Spleen (tissue), 11 donors: ENCODE results near the gene ZNHIT2. TPM values are rescaled to one million over a fixed set of nuclear protein-coding genes. Genes with fewer than 3 reads are reported as not detected.
A peak's percentile ranks its signal among the peaks of the same experiment; 100 is the strongest.

ENCODE experiments used
- DNase-seq: peaks from one replicate; pipeline ENCODE4 v3.0.0-alpha.2; 2020
- H3K27ac ChIP-seq, 8 donors: fragments of 200-600 bp; sonication (generic) in 7 of 8; 1 replicate in 4 of 8; 2 replicates in 4 of 8; pipeline versions ENCODE4 v1.5.0 to v1.8.0; 2016 to 2021; ENCODE audit warnings: inconsistent platforms in 4 of 8, mild to moderate bottlenecking in 4 of 8, moderate library complexity in 1 of 8
- H3K27me3 ChIP-seq, 7 donors: fragments of 200-600 bp; sonication (generic) in 6 of 7; replicated peaks in 1 of 7; 1 replicate in 4 of 7; 2 replicates in 3 of 7; pipeline versions ENCODE4 v1.5.0 to v1.8.0; 2016 to 2021; ENCODE audit warnings: inconsistent platforms in 3 of 7, mild to moderate bottlenecking in 1 of 7
- H3K36me3 ChIP-seq, 6 donors: fragments of 200-600 bp; sonication (generic) in 5 of 6; 1 replicate in 4 of 6; 2 replicates in 2 of 6; pipeline versions ENCODE4 v1.5.0 to v1.8.0; 2016 to 2021; ENCODE audit warnings: inconsistent platforms in 2 of 6
- H3K4me1 ChIP-seq, 6 donors: fragments of 200-600 bp; sonication (generic) in 5 of 6; 1 replicate in 3 of 6; 2 replicates in 3 of 6; pipeline versions ENCODE4 v1.5.0 to v1.8.0; 2016 to 2021; ENCODE audit warnings: inconsistent platforms in 3 of 6
- H3K4me3 ChIP-seq, 8 donors: fragments of 200-600 bp; sonication (generic) in 7 of 8; 1 replicate in 4 of 8; 2 replicates in 4 of 8; pipeline versions ENCODE4 v1.5.0 to v1.8.0; 2016 to 2021; ENCODE audit warnings: inconsistent platforms in 4 of 8, mild to moderate bottlenecking in 4 of 8, moderate library complexity in 2 of 8
- H3K9me3 ChIP-seq, 8 donors: fragments of 200-600 bp; sonication (generic) in 7 of 8; 1 replicate in 4 of 8; 2 replicates in 4 of 8; pipeline versions ENCODE4 v1.5.0 to v1.8.0; 2016 to 2021; ENCODE audit warnings: inconsistent platforms in 4 of 8
- CTCF ChIP-seq, 11 experiments: fragments of 200-600 bp in 7 of 11; fragments of 450-650 bp in 4 of 11; sonication (generic) in 4 of 11; IDR thresholded peaks in 8 of 11; conservative IDR thresholded peaks in 3 of 11; 1 replicate in 7 of 11; 2 replicates in 4 of 11; pipeline versions ENCODE4 v1.4.0 to v1.8.0; 2016 to 2021; ENCODE audit warnings: antibody characterized with exemption in 11 of 11, inconsistent platforms in 4 of 11, mild to moderate bottlenecking in 1 of 11
- POLR2A ChIP-seq, 3 donors: fragments of 450-650 bp; IDR thresholded peaks; one replicate each; pipeline ENCODE4 v1.5.1; 2017; ENCODE audit warnings: antibody characterized with exemption in 3 of 3, mild to moderate bottlenecking in 1 of 3
- POLR2AphosphoS5 ChIP-seq, 3 donors: sonication (generic); formaldehyde crosslinking; IDR thresholded peaks; one replicate each; pipeline ENCODE4 v1.5.1; 2017; ENCODE audit warnings: antibody characterized with exemption in 3 of 3
- WGBS, 5 donors: extraction: QIAGEN DNeasy Blood & Tissue Kit in 3 of 5; methylation state at CpG; one replicate each; pipeline versions ENCODE4 v1.1.5 to v1.1.7; 2013 to 2018; 5-methylcytosine and 5-hydroxymethylcytosine counted together
- intact Hi-C: fragments of 100-400 bp; cut with DNase I; formaldehyde crosslinking; loops from one replicate; pipeline ENCODE4 v1.15.0; 2023; ENCODE audit warnings: low total_unique reads
- polyA plus RNA-seq, 3 donors: library from polyadenylated mRNA; stranded (reverse); fragments of 200-250 nt; gene quantifications; one replicate each; pipeline ENCODE4 v1.2.1, GENCODE V29; 2013
- total RNA-seq, 7 donors: library from RNA; depleted of rRNA in 3 of 7; stranded (reverse); fragments of >200 nt in 3 of 7; fragmentation: NEBNext Ultra II Directional in 4 of 7; extraction: Animal tissue kit (Norgen Biotek cat#: 25700) in 4 of 7; gene quantifications; one replicate each; pipeline versions ENCODE4 v1.1.0 to v1.2.1, GENCODE V29; 2016 to 2021
- donor health status: healthy with polysubstance abuse.
- donor health status: DM: no; HTN: no; CAD: no; lungs with moderate emphysema.
- donor health status: DM: no; HTN: no; CAD: no.
- donor health status: Bipolar disorder and iron deficiency.
- donor health status: healthy.
- donor health status: DM: no; HTN: no; CAD: no.
- donor health status: DM: yes; HTN: yes; CAD: no.

ZNHIT2 gene
- total and polyA plus RNA-seq, 10 donors: 7.9 to 21.1 (median 13.3) TPM

- intact Hi-C loops: no loop called here
- H3K4me3 ChIP-seq: no peak overlapping the region
Measured at GRCh38 chr11:65128182-65129145, 11.0 kb upstream of the ZNHIT2 start.

GRCh38 chr11:65127473-65128181, 10.1 kb upstream of the ZNHIT2 start:
- WGBS, 5 donors: 83 to 94% (median 87%) methylated on average over 12 of the region's 12 CpGs
- H3K27ac ChIP-seq: peak overlapping the region in 1 of 8 donors; percentile 38
- intact Hi-C loops: no loop called here
- H3K9me3 ChIP-seq: no peaks in the 10 kb centered on the region
- H3K36me3 ChIP-seq: peaks cover 14 to 88% (median 84%) of the 10 kb centered on the region in 6 donors
- H3K4me3 ChIP-seq: no peak overlapping the region
- H3K4me1 ChIP-seq: peaks cover 27 to 85% (median 46%) of the 10 kb centered on the region in 6 donors
- peak; percentile 51 to 62 (median 53) for TF ChIP-seq POLR2AphosphoS5 (IDR thresholded peaks at IDR 0.05)
- TF ChIP-seq POLR2A (IDR thresholded peaks at IDR 0.05): no peak
- TF ChIP-seq CTCF (IDR thresholded peaks at IDR 0.05 in 8 of 11, conservative IDR thresholded peaks at IDR 0.05 in 3 of 11): no peak
- DNase-seq: no peak
- H3K27me3 ChIP-seq: no peaks in the 10 kb centered on the region

More at GRCh38 chr11:65128182-65129145, 11.0 kb upstream of the ZNHIT2 start:
- H3K27ac ChIP-seq: peak overlapping the region in 1 of 8 donors; percentile 38
- peak; percentile 67 for DNase-seq
- peaks cover 14 to 92% (median 86%) of the 10 kb centered on the region in 6 donors for H3K36me3 ChIP-seq
- no peaks in the 10 kb centered on the region for H3K27me3 ChIP-seq
- peaks cover 30 to 85% (median 46%) of the 10 kb centered on the region in 6 donors for H3K4me1 ChIP-seq
- no peaks in the 10 kb centered on the region for H3K9me3 ChIP-seq
- TF ChIP-seq POLR2A (IDR thresholded peaks at IDR 0.05) (no peak), POLR2AphosphoS5 (IDR thresholded peaks at IDR 0.05) (peak; percentile 24 to 59 (median 30))
- WGBS, 5 donors: 84 to 92% (median 87%) methylated on average over 13 to 15 of the region's 15 CpGs

GRCh38 chr11:65126624-65127274, 9.2 kb upstream of the ZNHIT2 start:
- H3K27me3 ChIP-seq: no peaks in the 10 kb centered on the region
- H3K4me3 ChIP-seq: no peak overlapping the region
- no peak for DNase-seq
- H3K9me3 ChIP-seq: no peaks in the 10 kb centered on the region
- H3K36me3 ChIP-seq: peaks cover 14 to 79% (median 75%) of the 10 kb centered on the region in 6 donors
- TF ChIP-seq CTCF (IDR thresholded peaks at IDR 0.05 in 8 of 11, conservative IDR thresholded peaks at IDR 0.05 in 3 of 11) (no peak), POLR2A (IDR thresholded peaks at IDR 0.05) (no peak), POLR2AphosphoS5 (IDR thresholded peaks at IDR 0.05) (peak in 2 of 3 donors; percentile 32 to 52)
- intact Hi-C loops: no loop called here
- no peak overlapping the region for H3K27ac ChIP-seq
- peaks cover 22 to 80% (median 41%) of the 10 kb centered on the region in 6 donors for H3K4me1 ChIP-seq
- 76 to 92% (median 82%) methylated on average over 2 to 6 of the region's 6 CpGs for WGBS, 5 donors
